Measurements from ENCODE around the gene CPN2. TPM values are rescaled to one million over a fixed set of nuclear protein-coding genes. Genes with fewer than 3 reads are reported as not detected.

Gene CPN2
- total and polyA plus RNA-seq, 9 donors, result 0.04 to 0.21 (median 0.07) TPM; not detected in 3

GRCh38 chr3:194332858-194333211 is 18.3 kb downstream of the CPN2 start:
- Histone ChIP-seq H3K36me3 (ENCODE audit: control insufficient read depth, insufficient read depth, low read length) (no peaks in the 10 kb centered on the region), H3K4me3 (ENCODE audit: low read length) (no peak overlapping the region), H3K9me3 (replicated peaks; ENCODE audit: control insufficient read depth, low read depth, low read length) (no peaks in the 10 kb centered on the region), H3K27ac (ENCODE audit: low read length) (no peak overlapping the region), H3K27me3 (ENCODE audit: control insufficient read depth, insufficient read depth, low read length) (peaks cover 40% of the 10 kb centered on the region), H3K4me1 (ENCODE audit: control insufficient read depth, insufficient read depth, low read length) (peaks cover 49% of the 10 kb centered on the region)
- WGBS (ENCODE audit: insufficient coverage), result 90% methylated on average over 2 of the region's 7 CpGs
- DNase-seq, result no peak

GRCh38 chr3:194330579-194330978 is 20.5 kb downstream of the CPN2 start:
- H3K27ac ChIP-seq (ENCODE audit: low read length), result no peak overlapping the region
- H3K4me3 ChIP-seq (ENCODE audit: low read length), result no peak overlapping the region
- peaks cover 53% of the 10 kb centered on the region for H3K4me1 ChIP-seq (ENCODE audit: control insufficient read depth, insufficient read depth, low read length)
- 56% methylated on average over 4 of the region's 4 CpGs for WGBS (ENCODE audit: insufficient coverage)
- H3K27me3 ChIP-seq (ENCODE audit: control insufficient read depth, insufficient read depth, low read length), result peaks cover 39% of the 10 kb centered on the region
- peak; percentile 30 for DNase-seq
- no peaks in the 10 kb centered on the region for H3K9me3 ChIP-seq (replicated peaks; ENCODE audit: control insufficient read depth, low read depth, low read length)
- H3K36me3 ChIP-seq (ENCODE audit: control insufficient read depth, insufficient read depth, low read length), result no peaks in the 10 kb centered on the region

GRCh38 chr3:194330160-194330559 is 21.0 kb downstream of the CPN2 start:
- 82% methylated on average over 10 of the region's 10 CpGs for WGBS (ENCODE audit: insufficient coverage)
- H3K27ac ChIP-seq (ENCODE audit: low read length), result no peak overlapping the region
- no peak for DNase-seq
- H3K4me1 ChIP-seq (ENCODE audit: control insufficient read depth, insufficient read depth, low read length), result peaks cover 53% of the 10 kb centered on the region
- H3K36me3 ChIP-seq (ENCODE audit: control insufficient read depth, insufficient read depth, low read length), result no peaks in the 10 kb centered on the region
- no peaks in the 10 kb centered on the region for H3K9me3 ChIP-seq (replicated peaks; ENCODE audit: control insufficient read depth, low read depth, low read length)
- H3K4me3 ChIP-seq (ENCODE audit: low read length), result no peak overlapping the region
- peaks cover 39% of the 10 kb centered on the region for H3K27me3 ChIP-seq (ENCODE audit: control insufficient read depth, insufficient read depth, low read length)

- Histone ChIP-seq H3K9me3 (replicated peaks; ENCODE audit: control insufficient read depth, low read depth, low read length) (no peaks in the 10 kb centered on the region), H3K27ac (ENCODE audit: low read length) (no peak overlapping the region), H3K27me3 (ENCODE audit: control insufficient read depth, insufficient read depth, low read length) (peaks cover 39% of the 10 kb centered on the region), H3K4me1 (ENCODE audit: control insufficient read depth, insufficient read depth, low read length) (peaks cover 53% of the 10 kb centered on the region), H3K36me3 (ENCODE audit: control insufficient read depth, insufficient read depth, low read length) (no peaks in the 10 kb centered on the region), H3K4me3 (ENCODE audit: low read length) (no peak overlapping the region)
- 93% methylated on average over 4 of the region's 7 CpGs for WGBS (ENCODE audit: insufficient coverage)
- peak; percentile 77 for DNase-seq
Observed at GRCh38 chr3:194329583-194329965, 21.6 kb downstream of the CPN2 start.

- peak; percentile 59 for DNase-seq
- no peaks in the 10 kb centered on the region for H3K36me3 ChIP-seq (ENCODE audit: control insufficient read depth, insufficient read depth, low read length)
- peaks cover 41% of the 10 kb centered on the region for H3K27me3 ChIP-seq (ENCODE audit: control insufficient read depth, insufficient read depth, low read length)
- H3K27ac ChIP-seq (ENCODE audit: low read length), result peak overlapping the region; percentile 15
- H3K9me3 ChIP-seq (replicated peaks; ENCODE audit: control insufficient read depth, low read depth, low read length), result no peaks in the 10 kb centered on the region
- H3K4me1 ChIP-seq (ENCODE audit: control insufficient read depth, insufficient read depth, low read length), result peaks cover 57% of the 10 kb centered on the region
- no peak overlapping the region for H3K4me3 ChIP-seq (ENCODE audit: low read length)
- 100% methylated on average over 1 of the region's 14 CpGs for WGBS (ENCODE audit: insufficient coverage)
Observed at GRCh38 chr3:194328942-194329582, 22.1 kb downstream of the CPN2 start.

GRCh38 chr3:194328053-194328657 is 23.0 kb downstream of the CPN2 start:
- DNase-seq, result peak; percentile 46
- H3K4me3 ChIP-seq (ENCODE audit: low read length), result no peak overlapping the region
- peaks cover 34% of the 10 kb centered on the region for H3K27me3 ChIP-seq (ENCODE audit: control insufficient read depth, insufficient read depth, low read length)
- WGBS (ENCODE audit: insufficient coverage), result 53% methylated on average over 19 of the region's 27 CpGs
- H3K4me1 ChIP-seq (ENCODE audit: control insufficient read depth, insufficient read depth, low read length), result peaks cover 57% of the 10 kb centered on the region
- peak overlapping the region; percentile 14 for H3K27ac ChIP-seq (ENCODE audit: low read length)
- H3K9me3 ChIP-seq (replicated peaks; ENCODE audit: control insufficient read depth, low read depth, low read length), result no peaks in the 10 kb centered on the region
- no peaks in the 10 kb centered on the region for H3K36me3 ChIP-seq (ENCODE audit: control insufficient read depth, insufficient read depth, low read length)

GRCh38 chr3:194327218-194328052 is 23.7 kb downstream of the CPN2 start:
- DNase-seq, result no peak
- no peak overlapping the region for H3K4me3 ChIP-seq (ENCODE audit: low read length)
- peaks cover 56% of the 10 kb centered on the region for H3K4me1 ChIP-seq (ENCODE audit: control insufficient read depth, insufficient read depth, low read length)
- peaks cover 33% of the 10 kb centered on the region for H3K27me3 ChIP-seq (ENCODE audit: control insufficient read depth, insufficient read depth, low read length)
- WGBS (ENCODE audit: insufficient coverage), result 83% methylated on average over 4 of the region's 5 CpGs
- no peaks in the 10 kb centered on the region for H3K36me3 ChIP-seq (ENCODE audit: control insufficient read depth, insufficient read depth, low read length)
- H3K27ac ChIP-seq (ENCODE audit: low read length), result peak overlapping the region; percentile 14
- H3K9me3 ChIP-seq (replicated peaks; ENCODE audit: control insufficient read depth, low read depth, low read length), result no peaks in the 10 kb centered on the region

- H3K4me3 ChIP-seq (ENCODE audit: low read length), result no peak overlapping the region
- H3K36me3 ChIP-seq (ENCODE audit: control insufficient read depth, insufficient read depth, low read length), result no peaks in the 10 kb centered on the region
- H3K4me1 ChIP-seq (ENCODE audit: control insufficient read depth, insufficient read depth, low read length), result peaks cover 53% of the 10 kb centered on the region
- DNase-seq, result no peak
- H3K27ac ChIP-seq (ENCODE audit: low read length), result no peak overlapping the region
- no peaks in the 10 kb centered on the region for H3K9me3 ChIP-seq (replicated peaks; ENCODE audit: control insufficient read depth, low read depth, low read length)
- H3K27me3 ChIP-seq (ENCODE audit: control insufficient read depth, insufficient read depth, low read length), result peaks cover 33% of the 10 kb centered on the region
- 100% methylated on average over 2 of the region's 2 CpGs for WGBS (ENCODE audit: insufficient coverage)
Observed at GRCh38 chr3:194326968-194327217, 24.2 kb downstream of the CPN2 start.

- H3K27ac ChIP-seq (ENCODE audit: low read length), result no peak overlapping the region
- H3K27me3 ChIP-seq (ENCODE audit: control insufficient read depth, insufficient read depth, low read length), result peaks cover 30% of the 10 kb centered on the region
- H3K36me3 ChIP-seq (ENCODE audit: control insufficient read depth, insufficient read depth, low read length), result no peaks in the 10 kb centered on the region
- H3K4me1 ChIP-seq (ENCODE audit: control insufficient read depth, insufficient read depth, low read length), result peaks cover 48% of the 10 kb centered on the region
- DNase-seq, result no peak
- H3K4me3 ChIP-seq (ENCODE audit: low read length), result no peak overlapping the region
- H3K9me3 ChIP-seq (replicated peaks; ENCODE audit: control insufficient read depth, low read depth, low read length), result no peaks in the 10 kb centered on the region
- 69% methylated on average over 6 of the region's 15 CpGs for WGBS (ENCODE audit: insufficient coverage)
Observed at GRCh38 chr3:194326192-194326967, 24.7 kb downstream of the CPN2 start.

Measured in muscle of leg (tissue), 11 donors.